HEK293 (cell line): ENCODE measurements around the gene HOMER1.

Source experiments
- CTCF ChIA-PET: fragments of 350-600 bp; formaldehyde crosslinking; extraction: SDS; loops from one replicate; lab custom pipeline; 2021; ENCODE audit warnings: antibody characterized with exemption; lab: Yijun Ruan, JAX
- POLR2A ChIA-PET: fragments of 300-600 bp; formaldehyde crosslinking; extraction: SDS; loops from one replicate; lab custom pipeline; 2020; ENCODE audit warnings: antibody characterized with exemption, inconsistent platforms; lab: Yijun Ruan, JAX
- H3K27ac ChIP-seq: fragments of 200-500 bp; sonication (Bioruptor generic); 2 replicates; pipeline ENCODE4 v1.5.1; 2014; ENCODE audit warnings: low read depth, low read length, control low read depth, inconsistent platforms; ENCODE audit errors: extremely low read depth
- H3K36me3 ChIP-seq, 2 experiments: fragments of 200-500 bp in 1 of 2; sonication (Bioruptor generic) in 1 of 2; 1 replicate in 1 of 2; 2 replicates in 1 of 2; pipeline ENCODE4 v1.5.1; 2014 to 2017; ENCODE audit warnings: inconsistent platforms in 2 of 2, low read length in 2 of 2; ENCODE audit not compliant: control insufficient read depth in 2 of 2, insufficient read depth in 1 of 2
- H3K4me1 ChIP-seq: fragments of 200-500 bp; sonication (Bioruptor generic); 2 replicates; pipeline ENCODE4 v1.5.1; 2014; ENCODE audit warnings: mild to moderate bottlenecking, low read length, inconsistent platforms; ENCODE audit not compliant: control insufficient read depth, insufficient read depth
- H3K4me3 ChIP-seq: 2 replicates; pipeline ENCODE4 v1.5.1; 2011; ENCODE audit warnings: low read depth, mild to moderate bottlenecking, control low read depth, low read length, moderate library complexity
- H3K9me3 ChIP-seq: fragments of 200-500 bp; sonication (Bioruptor generic); 2 replicates; pipeline ENCODE4 v1.5.1; 2014; ENCODE audit warnings: low read depth, low read length, inconsistent platforms; ENCODE audit not compliant: control insufficient read depth, insufficient read depth
- BCL11A ChIP-seq: fragments of 450-650 bp; formaldehyde crosslinking; IDR thresholded peaks from 2 replicates; pipeline ENCODE4 v1.5.1; 2016; ENCODE audit warnings: low read depth, missing biosample characterization, missing genetic modification characterization
- BCL6B ChIP-seq: fragments of 450-650 bp; formaldehyde crosslinking; IDR thresholded peaks from 2 replicates; pipeline ENCODE4 v1.5.1; 2017; ENCODE audit warnings: missing biosample characterization, missing genetic modification characterization
- GLIS1 ChIP-seq: fragments of 450-650 bp; formaldehyde crosslinking; IDR thresholded peaks from 2 replicates; pipeline ENCODE4 v1.5.1; 2016; ENCODE audit warnings: missing biosample characterization, missing genetic modification characterization
- HIC1 ChIP-seq: fragments of 450-650 bp; formaldehyde crosslinking; IDR thresholded peaks from 2 replicates; pipeline ENCODE4 v1.5.1; 2016; ENCODE audit warnings: missing biosample characterization, missing genetic modification characterization
- HOXA7 ChIP-seq: sonication (generic); formaldehyde crosslinking; IDR thresholded peaks from 2 replicates; pipeline ENCODE4 v1.8.1; 2022; ENCODE audit warnings: missing genetic modification reagents, borderline replicate concordance
- HOXD13 ChIP-seq: sonication (generic); formaldehyde crosslinking; IDR thresholded peaks from 2 replicates; pipeline ENCODE4 v1.8.0; 2022; ENCODE audit warnings: missing genetic modification reagents, borderline replicate concordance
- KLF1 ChIP-seq: fragments of 450-650 bp; formaldehyde crosslinking; IDR thresholded peaks from 2 replicates; pipeline ENCODE4 v1.5.1; 2016; ENCODE audit warnings: missing biosample characterization, missing genetic modification characterization
- MYNN ChIP-seq: fragments of 450-650 bp; formaldehyde crosslinking; IDR thresholded peaks from 2 replicates; pipeline ENCODE4 v1.5.1; 2016; ENCODE audit warnings: missing biosample characterization, missing genetic modification characterization, borderline replicate concordance
- REST ChIP-seq: fragments of 450-650 bp; formaldehyde crosslinking; IDR thresholded peaks from 2 replicates; pipeline ENCODE4 v1.5.1; 2016; ENCODE audit warnings: missing biosample characterization, missing genetic modification characterization
- ZBTB48 ChIP-seq: fragments of 450-650 bp; formaldehyde crosslinking; IDR thresholded peaks from 2 replicates; pipeline ENCODE4 v1.5.1; 2016; ENCODE audit warnings: missing biosample characterization, missing genetic modification characterization
- ZFP41 ChIP-seq: fragments of 450-650 bp; formaldehyde crosslinking; IDR thresholded peaks from 2 replicates; pipeline ENCODE4 v1.5.1; 2016; ENCODE audit warnings: missing biosample characterization, missing genetic modification characterization, borderline replicate concordance
- ZNF121 ChIP-seq: fragments of 450-650 bp; formaldehyde crosslinking; IDR thresholded peaks from 2 replicates; pipeline ENCODE4 v1.5.1; 2016; ENCODE audit warnings: missing biosample characterization, missing genetic modification characterization
- ZNF174 ChIP-seq: fragments of 450-650 bp; formaldehyde crosslinking; IDR thresholded peaks from 2 replicates; pipeline ENCODE4 v1.5.0; 2017; ENCODE audit warnings: missing biosample characterization, mild to moderate bottlenecking, missing genetic modification characterization
- ZNF175 ChIP-seq: fragments of 450-650 bp; formaldehyde crosslinking; IDR thresholded peaks from 2 replicates; pipeline ENCODE4 v1.5.1; 2016; ENCODE audit warnings: missing biosample characterization, missing genetic modification characterization
- ZNF239 ChIP-seq: fragments of 450-650 bp; formaldehyde crosslinking; IDR thresholded peaks from 2 replicates; pipeline ENCODE4 v1.5.1; 2016; ENCODE audit warnings: missing biosample characterization, missing genetic modification characterization
- ZNF26 ChIP-seq: fragments of 450-650 bp; formaldehyde crosslinking; IDR thresholded peaks from 2 replicates; pipeline ENCODE4 v1.5.1; 2016; ENCODE audit warnings: missing biosample characterization, missing genetic modification characterization
- ZNF280C ChIP-seq: fragments of 450-650 bp; formaldehyde crosslinking; IDR thresholded peaks from 2 replicates; pipeline ENCODE4 v1.5.1; 2016; ENCODE audit warnings: missing biosample characterization, missing genetic modification characterization
- ZNF341 ChIP-seq: fragments of 450-650 bp; formaldehyde crosslinking; IDR thresholded peaks from 2 replicates; pipeline ENCODE4; 2016; ENCODE audit warnings: low read depth, missing biosample characterization, missing genetic modification characterization
- ZNF416 ChIP-seq: fragments of 450-650 bp; formaldehyde crosslinking; IDR thresholded peaks from 2 replicates; pipeline ENCODE4 v1.5.1; 2016; ENCODE audit warnings: missing biosample characterization, missing genetic modification characterization
- ZNF510 ChIP-seq: fragments of 450-650 bp; formaldehyde crosslinking; IDR thresholded peaks from 2 replicates; pipeline ENCODE4 v1.5.1; 2018; ENCODE audit warnings: mild to moderate bottlenecking, missing genetic modification characterization, missing biosample characterization; ENCODE audit not compliant: insufficient replicate concordance
- ZNF549 ChIP-seq: fragments of 450-650 bp; IDR thresholded peaks from 2 replicates; pipeline ENCODE4 v1.5.1; 2018; ENCODE audit warnings: missing biosample characterization, missing genetic modification characterization, mild to moderate bottlenecking, inconsistent platforms, moderate library complexity
- ZNF621 ChIP-seq: fragments of 450-650 bp; formaldehyde crosslinking; IDR thresholded peaks from 2 replicates; pipeline ENCODE4 v1.5.1; 2017; ENCODE audit warnings: missing biosample characterization, missing genetic modification characterization
- ZNF664 ChIP-seq: fragments of 450-650 bp; formaldehyde crosslinking; IDR thresholded peaks from 2 replicates; pipeline ENCODE4 v1.5.1; 2016; ENCODE audit warnings: missing biosample characterization, missing genetic modification characterization
- ZNF692 ChIP-seq: fragments of 450-650 bp; formaldehyde crosslinking; IDR thresholded peaks from 2 replicates; pipeline ENCODE4 v1.5.1; 2016; ENCODE audit warnings: missing biosample characterization, missing genetic modification characterization
- ZNF701 ChIP-seq: fragments of 450-650 bp; formaldehyde crosslinking; IDR thresholded peaks from 2 replicates; pipeline ENCODE4 v1.5.1; 2016; ENCODE audit warnings: missing biosample characterization, missing genetic modification characterization

The HOMER1 gene

GRCh38 chr5:79417495-79417894 is 96.4 kb downstream of the HOMER1 start:
- CTCF ChIA-PET = no interaction called here
- H3K9me3 ChIP-seq = no peaks in the 10 kb centered on the region
- POLR2A ChIA-PET = no interaction called here
- TF ChIP-seq ZNF664 (no peak), BCL6B (tag by site-specific recombination) (no peak), ZBTB48 (tag by site-specific recombination) (no peak), GLIS1 (tag by site-specific recombination) (no peak), ZNF510 (tag by site-specific recombination) (no peak), HOXA7 (no peak), ZNF549 (tag by site-specific recombination) (no peak), ZNF121 (no peak), ZNF701 (tag by site-specific recombination) (no peak), ZNF175 (tag by site-specific recombination) (no peak), ZNF341 (tag by site-specific recombination) (no peak), ZNF174 (tag by site-specific recombination) (no peak), ZFP41 (tag by site-specific recombination) (no peak), REST (no peak), ZNF239 (no peak), ZNF416 (no peak)
- H3K4me3 ChIP-seq = no peak overlapping the region
- no peaks in the 10 kb centered on the region for H3K4me1 ChIP-seq
- H3K27ac ChIP-seq = no peak overlapping the region
- H3K36me3 ChIP-seq = no peaks in the 10 kb centered on the region; a peak in 1 of 3 replicates

GRCh38 chr5:79416499-79416898 is 97.4 kb downstream of the HOMER1 start:
- Histone ChIP-seq H3K9me3 (no peaks in the 10 kb centered on the region), H3K36me3 (no peaks in the 10 kb centered on the region; a peak in 1 of 3 replicates), H3K4me3 (no peak overlapping the region), H3K4me1 (no peaks in the 10 kb centered on the region), H3K27ac (no peak overlapping the region)
- CTCF ChIA-PET = interaction anchor here (0.7 kb wide), 1 partner anchor 20 kb away, joined by 3 read pairs; no protein-coding TSS in a partner anchor
- POLR2A ChIA-PET = no interaction called here
- no peak for TF ChIP-seq ZNF621
- no peak for TF ChIP-seq ZNF26 (tag by site-specific recombination)
- TF ChIP-seq ZNF692 (tag by site-specific recombination) = no peak
- TF ChIP-seq ZNF280C (tag by site-specific recombination) = no peak
- TF ChIP-seq KLF1 (tag by site-specific recombination) = no peak
- TF ChIP-seq HIC1 (tag by site-specific recombination) = no peak
- no peak for TF ChIP-seq BCL11A (tag by site-specific recombination)
- no peak for TF ChIP-seq MYNN (tag by site-specific recombination)
- no peak for TF ChIP-seq HOXD13
